Left kidney (tissue), 2 donors: ENCODE measurements around the gene MAP3K5. TPM values are rescaled to one million over a fixed set of nuclear protein-coding genes. Genes with fewer than 3 reads are reported as not detected.

Experiments
- DNase-seq: peaks from one replicate; pipeline ENCODE4 v3.0.0-alpha.2; 2013
- polyA plus RNA-seq: library from polyadenylated mRNA; unstranded; fragments of 120-200 nt; gene quantifications from one replicate; pipeline ENCODE4 v1.2.1, GENCODE V29; 2013; ENCODE audit not compliant: insufficient read length

Gene MAP3K5
- polyA plus RNA-seq, 1 donor, result 7.4 TPM

DNA sequence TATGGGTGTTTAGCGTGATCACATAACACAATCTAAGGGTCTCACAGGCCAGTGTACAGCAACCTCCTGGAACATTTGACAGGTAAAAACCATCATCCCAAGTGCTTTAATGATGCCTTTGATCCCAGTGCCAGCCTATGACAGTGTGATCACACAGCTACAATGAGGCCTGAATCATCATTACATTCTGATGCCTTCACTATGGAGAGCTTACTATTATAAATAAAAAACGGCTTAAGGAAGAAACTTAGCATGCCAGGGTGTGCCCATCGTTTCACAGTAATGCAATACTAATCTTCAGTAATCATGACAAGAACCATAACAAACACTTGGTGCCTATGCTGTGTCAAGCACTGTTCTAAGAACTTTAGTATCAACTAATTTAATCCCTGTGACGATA, 253.4 kb downstream of the MAP3K5 start:
- DNase-seq, result no peak

DNA sequence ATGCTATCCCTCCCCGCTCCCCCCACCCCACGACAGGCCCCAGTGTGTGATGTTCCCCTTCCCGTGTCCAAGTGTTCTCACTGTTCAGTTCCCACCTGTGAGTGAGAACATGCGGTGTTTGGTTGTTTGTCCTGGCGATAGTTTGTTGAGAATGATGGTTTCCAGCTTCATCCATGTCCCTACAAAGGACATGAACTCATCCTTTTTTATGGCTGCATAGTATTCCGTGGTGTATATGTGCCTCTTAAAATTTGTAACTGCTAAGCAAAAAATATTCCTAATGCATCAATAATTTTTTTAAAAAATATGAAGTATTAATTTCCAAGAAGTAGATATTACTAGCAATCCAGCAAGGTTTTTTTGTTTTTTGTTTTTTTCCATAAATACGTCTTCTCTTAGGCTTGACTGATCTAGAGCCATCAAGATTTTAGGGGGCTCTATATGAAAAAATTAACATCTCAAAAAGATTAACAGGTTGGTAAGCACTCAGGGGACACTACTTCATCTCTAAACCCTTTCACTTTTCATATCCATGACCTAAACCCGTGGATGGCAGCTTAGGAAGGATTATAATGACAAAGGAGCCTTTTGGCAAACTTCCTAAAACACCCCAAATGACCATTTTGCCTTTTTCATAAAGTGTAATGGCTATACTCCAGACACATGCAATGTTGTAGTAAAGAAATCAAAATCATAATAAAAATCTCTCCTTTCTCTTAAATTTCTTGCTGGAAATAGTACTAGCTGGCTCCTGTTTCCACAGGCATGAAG, 256.2 kb downstream of the MAP3K5 start:
- no peak for DNase-seq

DNA sequence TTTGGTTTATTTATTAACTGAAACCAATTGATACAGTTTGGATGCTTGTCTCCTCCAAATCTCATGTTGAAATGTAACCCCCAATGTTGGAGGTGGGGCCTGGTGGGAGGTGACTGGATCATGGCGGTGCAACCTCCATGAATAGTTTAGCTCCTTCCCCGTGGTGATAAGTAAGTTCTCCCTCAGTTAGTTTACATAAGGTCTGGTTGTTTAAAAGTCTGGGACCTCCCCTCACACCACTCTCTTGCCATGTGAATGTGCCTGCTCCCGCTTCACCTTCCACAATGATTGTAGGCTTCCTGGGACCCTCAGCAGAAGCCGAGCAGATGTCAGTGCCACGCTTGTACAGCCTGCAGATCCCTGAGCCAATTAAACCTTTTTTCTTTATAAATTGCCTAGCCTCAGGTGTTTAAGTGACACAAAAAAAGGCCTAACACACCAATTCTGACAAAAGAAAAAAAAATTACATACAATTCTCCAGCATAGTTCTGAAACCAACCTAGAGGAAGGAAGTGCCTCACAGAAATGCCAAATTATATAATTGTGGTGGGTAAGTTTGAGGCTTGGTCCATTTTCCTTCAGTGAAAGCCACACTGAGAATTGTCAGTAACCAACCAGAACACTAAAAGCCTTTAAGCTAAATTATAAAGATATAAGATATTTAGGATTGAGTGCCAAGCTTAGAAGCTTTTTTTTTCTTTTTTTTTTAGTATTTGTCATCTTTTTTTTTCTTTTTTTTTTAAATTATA, 257.1 kb downstream of the MAP3K5 start:
- DNase-seq, result no peak

DNA sequence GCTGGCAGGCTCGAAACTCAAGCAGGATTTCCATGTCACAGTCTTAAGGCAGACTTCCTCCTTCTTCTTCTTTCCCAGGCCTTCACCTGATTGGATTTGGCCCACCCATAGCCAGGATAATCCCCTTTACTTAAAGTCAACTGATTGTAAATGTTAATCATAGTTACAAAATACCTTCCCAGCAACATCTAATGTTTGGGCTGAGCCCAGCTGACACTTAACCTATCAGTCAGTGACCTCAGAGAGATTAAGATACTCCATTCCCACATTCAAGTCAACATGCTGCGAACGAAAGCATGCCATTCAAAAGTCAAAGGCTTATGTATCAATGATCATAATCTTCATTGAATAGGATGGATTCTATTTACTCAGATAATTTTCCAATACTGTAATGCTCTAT, 258.0 kb downstream of the MAP3K5 start:
- no peak for DNase-seq

DNA sequence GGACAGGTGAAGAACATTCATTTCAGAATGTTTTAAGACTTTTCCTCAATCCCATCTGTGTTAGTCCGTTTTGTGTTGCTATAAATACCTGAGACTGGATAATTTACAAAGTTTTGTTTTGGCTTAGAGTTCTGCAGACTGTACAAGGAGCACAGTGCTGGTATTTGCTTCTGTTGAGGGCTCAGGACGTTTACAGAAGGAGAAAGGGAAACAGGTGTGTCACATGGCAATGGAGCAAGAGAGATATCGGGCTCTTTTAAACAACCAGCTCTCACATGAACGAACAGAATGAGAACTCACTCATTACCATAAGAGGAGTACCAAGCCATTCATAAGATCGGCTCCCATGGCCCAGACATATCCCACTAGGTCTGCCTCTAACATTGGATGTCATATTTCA, 258.8 kb downstream of the MAP3K5 start:
- DNase-seq, result no peak

DNA sequence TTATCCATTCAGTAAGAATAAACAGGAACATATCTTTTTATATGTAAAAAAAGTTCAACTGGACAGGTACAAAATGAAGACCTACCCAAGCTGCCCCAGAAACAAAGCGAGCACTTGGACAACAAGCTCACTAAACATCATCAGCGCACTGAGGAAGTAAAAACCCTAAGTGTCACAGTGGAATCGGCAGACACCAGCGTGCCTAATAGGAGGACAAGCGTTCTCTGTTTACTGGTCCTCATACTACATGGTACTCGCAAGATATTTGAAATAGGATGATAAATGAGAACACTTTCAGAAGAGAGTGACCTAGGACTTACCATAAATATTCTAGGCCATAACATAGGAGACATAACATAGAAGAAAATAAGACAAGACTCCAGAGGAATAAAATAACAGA, 260.2 kb downstream of the MAP3K5 start:
- DNase-seq, result no peak

DNA sequence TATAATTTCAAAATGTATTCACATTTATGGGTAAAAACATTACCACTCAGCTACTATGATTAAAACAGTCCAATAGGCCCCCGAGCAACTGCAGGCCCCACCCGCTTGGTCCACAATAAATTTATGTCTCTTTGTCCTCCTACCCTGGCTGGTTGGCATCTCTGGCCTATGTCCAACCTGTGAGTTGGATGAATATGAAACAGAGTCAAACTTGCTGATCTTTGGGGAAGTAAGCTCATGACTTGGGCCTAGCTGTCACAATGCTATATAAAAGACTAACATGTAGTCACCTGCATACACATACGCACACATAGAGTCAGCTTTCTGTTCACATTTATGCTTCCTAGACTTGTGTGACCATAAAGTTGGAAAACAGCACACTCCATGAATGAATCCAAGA, 262.6 kb downstream of the MAP3K5 start:
- DNase-seq, result no peak

DNA sequence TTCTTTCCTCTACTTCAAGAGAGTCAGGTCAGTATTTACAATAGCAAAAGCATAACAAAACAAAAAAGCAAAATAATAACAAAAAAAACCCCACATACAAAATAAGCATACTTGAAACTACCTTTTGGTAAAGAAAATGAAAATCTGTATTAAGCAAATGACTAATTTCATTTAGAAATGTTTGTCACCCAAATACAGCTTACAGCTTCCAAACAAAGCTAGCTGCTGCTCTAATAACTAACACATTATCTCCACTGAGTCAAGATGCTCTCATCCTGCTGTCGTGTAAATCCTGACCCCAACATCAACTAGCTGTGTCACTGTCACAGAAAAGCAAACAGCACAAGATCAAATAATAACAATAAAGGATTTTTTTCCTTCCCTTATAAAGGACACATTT, 263.8 kb downstream of the MAP3K5 start:
- no peak for DNase-seq

DNA sequence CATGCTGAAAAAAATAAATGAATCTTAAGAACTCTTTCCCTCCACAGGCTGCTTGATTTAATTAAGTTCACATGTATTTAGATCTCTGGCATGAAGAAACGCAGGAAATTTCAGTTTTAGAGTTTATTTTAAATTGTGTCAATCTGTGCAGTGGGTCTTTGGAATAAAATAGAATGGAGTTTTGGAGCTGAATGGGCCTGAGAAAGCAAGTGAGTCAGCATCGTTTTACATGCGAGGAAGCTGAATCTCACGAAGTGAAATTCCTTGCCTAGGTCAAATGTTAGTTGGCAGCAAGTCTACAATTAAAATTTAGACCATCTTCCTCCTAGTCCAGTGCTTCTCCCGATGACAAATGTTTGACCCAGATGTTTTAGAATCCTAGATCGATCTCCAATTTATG, 264.4 kb downstream of the MAP3K5 start:
- no peak for DNase-seq

DNA sequence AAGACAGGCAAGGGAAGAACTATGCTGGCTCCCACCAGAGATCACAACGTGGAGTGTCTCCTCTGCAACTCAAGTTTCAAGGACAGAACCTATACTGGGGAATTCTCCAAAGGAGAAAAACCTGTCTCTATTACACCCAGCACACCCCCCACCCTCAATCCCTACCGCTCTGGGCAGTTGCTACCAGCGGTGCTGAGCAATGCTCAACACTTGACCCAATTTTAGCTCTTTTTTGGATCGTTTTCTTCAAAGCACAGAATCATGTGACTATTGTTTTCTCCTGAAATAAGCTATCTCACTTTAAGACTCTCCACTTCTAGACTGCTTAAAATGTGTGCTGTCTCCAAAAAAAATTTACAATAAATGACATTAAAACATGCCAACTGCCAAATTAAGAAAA, 265.3 kb downstream of the MAP3K5 start:
- no peak for DNase-seq

DNA sequence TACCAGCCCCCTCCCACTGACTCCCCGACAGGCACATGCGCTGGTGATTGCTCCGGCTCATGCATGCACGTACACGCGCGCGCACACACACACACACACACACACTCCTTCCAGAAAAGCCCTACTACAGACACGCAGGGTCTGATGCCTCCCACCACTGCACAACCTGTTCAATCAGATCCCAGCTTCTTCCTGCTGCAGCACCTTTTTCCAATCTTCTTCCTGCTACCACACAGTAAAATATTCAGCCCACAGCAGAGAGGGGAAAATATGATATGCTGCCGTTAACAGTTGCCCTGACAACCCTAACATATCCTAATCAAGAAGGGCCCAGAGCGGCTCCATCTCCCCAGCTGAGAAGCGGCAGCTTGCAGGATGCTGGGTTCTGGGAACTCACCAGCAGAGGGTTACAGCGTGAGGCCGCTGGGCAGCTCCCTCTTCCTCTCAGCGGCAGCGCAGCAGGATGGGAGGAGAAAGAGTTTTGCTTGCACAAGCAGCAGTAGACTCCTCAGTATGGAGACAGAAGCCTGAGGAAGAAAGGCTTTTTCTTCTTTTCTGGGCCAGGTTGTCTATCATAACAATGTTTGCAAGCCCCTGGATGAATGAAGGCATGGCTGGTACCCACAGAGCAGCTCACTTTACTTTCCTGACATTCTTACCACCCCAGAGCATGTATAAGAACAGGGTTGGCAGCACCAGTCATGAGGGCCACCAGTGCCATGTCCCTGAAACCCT, 265.9 kb downstream of the MAP3K5 start:
- DNase-seq, result no peak

DNA sequence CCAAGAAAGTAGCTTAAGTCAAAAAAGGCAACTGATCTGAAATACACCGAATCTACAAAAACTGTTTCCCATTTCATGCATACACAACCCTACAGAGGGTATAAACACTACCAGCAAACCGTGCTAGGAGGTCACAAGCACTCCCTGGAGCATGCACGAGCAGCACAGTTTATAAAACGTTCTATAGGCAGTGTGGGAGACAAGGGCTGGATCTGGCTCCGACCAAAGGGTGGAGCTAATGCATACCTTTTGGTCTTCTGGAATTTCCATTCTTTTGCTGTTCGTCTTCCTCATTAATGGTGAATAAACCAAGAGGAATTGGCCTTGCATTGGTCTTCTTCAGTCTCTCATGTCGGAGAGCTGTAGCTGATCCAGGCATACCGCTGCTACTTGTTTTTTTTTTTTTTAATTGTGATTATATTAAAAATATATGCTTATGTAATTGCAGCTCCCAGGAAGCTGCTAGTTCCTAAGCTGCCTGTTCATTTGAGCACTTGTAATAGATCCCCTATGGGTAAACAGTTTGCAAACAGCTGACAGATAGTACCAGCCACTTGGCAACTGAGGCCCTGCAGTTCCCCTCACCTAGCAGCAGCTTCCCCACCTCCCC, 266.6 kb downstream of the MAP3K5 start:
- no peak for DNase-seq

DNA sequence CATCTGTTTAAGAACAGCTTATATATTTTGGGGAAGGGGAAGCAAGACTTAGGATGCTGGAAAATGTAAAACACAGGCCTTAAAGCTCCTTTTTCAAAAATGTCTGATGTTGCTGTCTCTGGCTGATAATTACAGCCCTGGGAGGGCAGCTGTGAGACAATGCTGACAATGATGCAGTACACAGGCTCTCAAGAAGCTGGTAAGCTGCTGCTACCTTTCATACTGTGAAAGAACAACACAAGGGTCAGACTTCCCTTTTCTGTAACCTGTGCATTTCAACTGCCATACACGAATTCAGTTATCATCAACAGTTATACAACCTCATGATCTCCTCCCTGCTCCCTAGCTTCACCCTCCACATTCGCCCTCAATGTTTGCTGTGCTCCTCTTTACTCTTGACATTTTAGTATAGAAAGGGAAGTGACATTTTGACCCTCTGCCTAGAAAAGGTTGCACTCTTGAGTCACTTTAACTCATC, 267.3 kb downstream of the MAP3K5 start:
- DNase-seq, result no peak

DNA sequence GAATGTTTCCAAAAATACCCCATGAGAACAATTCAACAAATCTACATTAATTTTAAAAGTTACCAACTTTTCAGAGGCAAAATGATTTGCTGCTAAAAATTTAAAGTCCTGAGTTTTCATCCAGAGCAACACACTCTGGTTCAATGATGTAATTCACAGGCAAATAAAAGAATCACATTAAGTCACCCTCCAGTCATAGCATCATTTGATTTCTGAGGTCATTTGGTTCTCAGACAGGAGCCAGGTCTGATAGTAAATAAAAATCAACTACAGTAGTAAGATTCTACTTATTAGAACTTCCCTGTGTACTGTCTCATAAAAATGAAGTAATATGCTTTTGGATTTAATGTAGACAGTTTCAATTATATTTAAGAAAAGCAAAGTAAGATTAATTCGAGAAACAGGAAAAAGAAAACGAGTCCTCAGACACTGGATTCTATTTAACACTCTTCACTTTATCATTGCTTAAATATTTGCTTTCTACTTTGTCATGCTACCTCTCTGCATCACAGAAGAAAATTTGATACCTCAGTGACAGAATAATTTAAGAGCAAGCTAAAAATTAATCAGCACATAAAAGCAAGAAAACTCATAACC, 267.8 kb downstream of the MAP3K5 start:
- no peak for DNase-seq

DNA sequence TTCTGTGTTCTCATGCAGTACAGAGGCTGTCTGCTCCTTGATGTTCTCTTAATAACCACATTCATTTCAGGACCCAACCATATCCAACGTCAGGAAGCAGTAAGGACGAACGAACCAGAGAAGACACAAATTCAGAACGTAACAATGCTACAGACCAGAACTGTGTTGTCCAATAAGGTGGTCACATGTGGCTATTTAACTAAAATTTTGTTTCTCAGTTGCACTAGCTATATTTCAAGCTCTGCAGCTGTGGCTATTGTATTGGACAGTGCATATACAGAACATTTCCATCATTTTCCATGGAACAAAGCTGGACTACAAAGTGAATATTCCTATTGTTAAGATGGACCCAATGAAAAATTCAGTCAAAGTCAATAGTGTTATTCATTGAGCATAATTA, 269.1 kb downstream of the MAP3K5 start:
- no peak for DNase-seq

DNA sequence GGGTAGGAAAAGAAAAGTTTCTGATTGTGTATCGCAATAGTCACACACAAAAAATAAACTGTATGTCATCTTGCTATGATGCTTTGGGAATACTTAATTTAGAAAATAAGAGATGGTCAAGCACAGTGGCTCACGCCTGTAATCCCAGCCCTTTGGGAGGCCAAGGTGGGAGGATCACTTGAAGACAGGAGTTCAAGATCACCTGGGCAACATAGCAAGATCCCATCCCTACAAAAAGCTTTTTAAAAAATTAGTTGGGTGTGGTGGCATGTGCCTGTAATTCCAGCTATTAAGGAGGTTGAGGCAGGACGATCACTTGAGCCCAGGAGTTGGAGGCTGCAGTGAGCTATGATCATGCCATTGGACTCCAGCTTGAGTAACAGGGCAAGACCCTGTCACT, 269.6 kb downstream of the MAP3K5 start:
- DNase-seq, result no peak

DNA sequence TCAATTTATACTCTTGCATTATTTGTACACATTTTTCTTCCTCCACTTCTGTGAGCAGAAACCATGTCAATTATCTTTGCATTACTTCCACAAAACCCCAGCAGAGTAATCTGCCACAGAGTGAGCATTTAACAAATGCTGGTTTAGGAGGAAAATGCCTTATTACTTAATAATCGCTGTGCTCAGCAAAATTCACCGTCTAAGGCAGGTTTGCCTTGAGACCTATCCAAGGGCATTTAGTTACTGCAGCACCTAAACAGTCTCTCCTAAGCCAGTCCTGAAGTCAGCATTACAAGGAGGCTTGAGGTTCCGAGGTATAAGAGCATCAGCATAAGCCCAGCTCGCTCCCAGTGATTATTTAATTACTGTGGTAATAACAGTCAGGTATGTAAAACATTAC, 270.4 kb downstream of the MAP3K5 start:
- no peak for DNase-seq

DNA sequence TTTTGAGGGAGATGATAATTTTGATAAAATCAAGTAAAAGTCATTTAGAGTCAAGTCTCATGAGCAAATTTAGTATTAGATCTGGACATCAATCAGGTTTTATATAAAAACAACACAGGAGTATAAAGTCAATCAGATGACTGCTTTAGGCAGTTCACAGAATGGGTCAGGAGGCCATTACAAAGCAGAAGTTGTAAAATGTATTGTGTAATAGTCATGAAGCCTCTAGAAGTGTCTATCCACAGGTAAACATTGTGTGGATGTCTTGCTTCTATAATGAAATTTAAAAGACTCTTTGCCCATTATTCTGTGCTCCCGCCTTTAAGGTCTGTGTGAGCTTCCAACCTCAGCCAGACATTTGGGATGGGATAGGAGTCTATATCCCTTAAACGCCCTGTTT, 270.9 kb downstream of the MAP3K5 start:
- DNase-seq, result no peak

DNA sequence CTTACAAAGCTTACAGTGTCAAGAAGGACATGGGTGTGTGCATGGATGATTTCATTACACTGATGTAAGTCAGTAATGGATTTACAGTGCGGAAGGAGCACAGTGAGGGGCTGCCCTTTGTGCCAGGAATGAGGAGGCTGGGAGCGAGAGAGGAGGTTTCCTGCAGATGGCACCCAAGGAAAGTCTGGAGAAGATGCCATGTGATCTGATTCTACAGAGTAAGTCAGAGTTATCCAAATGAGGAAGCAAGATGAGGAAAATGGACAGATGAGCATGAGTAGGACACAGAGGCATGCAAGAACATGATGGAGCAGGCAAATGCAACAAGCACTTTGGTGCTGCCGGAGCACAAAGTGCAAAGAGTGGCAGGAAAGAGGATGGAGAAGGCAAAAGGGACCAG, 271.8 kb downstream of the MAP3K5 start:
- no peak for DNase-seq

DNA sequence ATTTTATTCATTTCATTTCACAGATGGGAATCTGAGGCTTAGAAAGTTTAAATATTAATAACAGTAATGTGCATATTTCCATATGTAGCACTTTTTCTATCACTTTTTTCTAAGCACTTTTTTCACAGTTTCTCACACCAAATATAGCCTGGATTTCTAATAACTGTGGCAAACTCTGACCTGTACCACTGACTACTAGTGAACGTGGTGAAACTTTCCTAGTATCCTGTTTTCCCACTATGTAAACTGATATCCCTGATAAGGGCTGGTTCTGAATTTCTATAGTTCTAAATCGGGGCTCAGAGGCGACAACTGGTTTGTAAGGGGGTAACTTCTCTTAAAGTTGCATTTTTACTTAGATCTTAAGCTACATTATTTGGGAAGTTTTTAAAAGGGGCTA, 274.7 kb downstream of the MAP3K5 start:
- no peak for DNase-seq

DNA sequence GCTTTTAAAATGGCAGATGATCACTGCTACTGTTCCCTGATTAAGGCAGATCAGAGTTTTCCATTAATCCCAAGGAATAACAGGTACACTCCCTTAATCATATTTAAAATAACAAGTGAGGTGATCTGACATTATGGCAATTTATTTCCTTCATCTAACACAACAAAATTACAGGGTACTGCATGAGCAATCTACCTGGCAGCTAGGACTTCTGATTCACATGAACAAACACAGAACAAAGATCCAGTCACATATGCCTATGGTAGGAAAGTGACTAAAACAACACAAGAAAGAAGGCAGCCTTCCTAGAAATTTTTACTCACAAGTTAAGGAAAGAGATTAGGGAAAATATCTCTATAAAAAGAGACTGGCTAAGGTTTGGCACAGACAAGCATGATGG, 275.3 kb downstream of the MAP3K5 start:
- no peak for DNase-seq

DNA sequence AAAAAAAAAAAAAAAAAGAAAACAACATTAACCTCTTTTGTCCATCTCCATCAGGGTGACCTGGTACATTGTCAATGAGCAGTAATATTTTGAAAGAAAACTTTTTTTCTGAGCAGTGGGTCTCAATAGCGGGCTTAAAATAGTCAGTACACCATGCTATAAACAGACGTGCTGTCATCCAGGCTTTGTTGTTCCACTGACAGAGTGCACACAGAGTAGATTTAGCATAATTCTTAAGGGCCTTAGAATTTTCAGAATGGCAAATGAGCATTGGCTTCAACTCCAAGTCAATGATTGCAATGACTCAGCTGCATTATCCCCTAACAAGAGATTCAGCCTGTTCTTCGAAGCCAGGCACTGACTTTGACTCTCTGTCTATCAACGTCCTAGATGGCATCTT, 277.7 kb downstream of the MAP3K5 start:
- no peak for DNase-seq
